Stimulated activated CD8-positive, alpha-beta memory T cell treated with anti-CD3 and anti-CD28 coated beads, Interleukin-7, amount 100 ng/mL, for 48 hours (primary cell): ENCODE data around the gene IER3.
"Not testable (repeated sequence)": the region's sequence is repeated elsewhere in the genome, so short reads cannot be mapped to it uniquely, and the experiment has no call there.

Experiments used
- DNase-seq, 2 donors: peaks; one replicate each; pipeline ENCODE4 v3.0.0-alpha.2; 2020; ENCODE audit warnings: low read depth in 1 of 2; ENCODE audit errors: extremely low read depth in 1 of 2

IER3 gene

GRCh38 chr6:30725713-30726505 is 18.4 kb downstream of the IER3 start:
- DNase-seq, result no peak

GRCh38 chr6:30724906-30725667 is 19.3 kb downstream of the IER3 start:
- no peak for DNase-seq

GRCh38 chr6:30723843-30724741 is 20.3 kb downstream of the IER3 start:
- not testable (repeated sequence) for DNase-seq

- not testable (repeated sequence) for DNase-seq
These were observed 21.0 kb downstream of the IER3 start for GRCh38 chr6:30723159-30723842.

- no peak for DNase-seq
These were observed 21.9 kb downstream of the IER3 start for GRCh38 chr6:30722280-30723112.

- not testable (repeated sequence) for DNase-seq
These were observed 22.4 kb downstream of the IER3 start for GRCh38 chr6:30722025-30722279.

GRCh38 chr6:30721198-30722024 is 22.9 kb downstream of the IER3 start:
- DNase-seq, result peak; percentile 86 to 89

GRCh38 chr6:30720738-30721197 is 23.6 kb downstream of the IER3 start:
- DNase-seq, result no peak

- DNase-seq, result peak; percentile 92 to 93
These were observed 24.3 kb downstream of the IER3 start, which contains the start of gene TUBB for GRCh38 chr6:30719791-30720737. Gene TUBB, plus strand, starts transcription at chr6:30720352. Its CDS starts 155 bp downstream, at chr6:30720507.

- DNase-seq, result no peak
These were observed 25.0 kb downstream of the IER3 start for GRCh38 chr6:30719356-30719755.

GRCh38 chr6:30717845-30718720 is 26.3 kb downstream of the IER3 start:
- DNase-seq, result not testable (repeated sequence)

GRCh38 chr6:30717129-30717844 is 27.1 kb downstream of the IER3 start, which contains the start of gene MDC1:
Gene MDC1, minus strand, starts transcription at chr6:30717281. Its CDS starts 2,106 bp downstream, at chr6:30715175.
- DNase-seq, result peak; percentile 99 to 100

- no peak for DNase-seq
These were observed 27.5 kb downstream of the IER3 start for GRCh38 chr6:30716879-30717128.

GRCh38 chr6:30714263-30714662 is 30.1 kb downstream of the IER3 start:
- no peak for DNase-seq

- DNase-seq, result no peak
These were observed 31.9 kb downstream of the IER3 start for GRCh38 chr6:30712441-30712945.

- no peak for DNase-seq
These were observed 32.5 kb downstream of the IER3 start for GRCh38 chr6:30711758-30712380.
